Memory B cell (primary cell): ENCODE data around the gene CNTNAP2.
"Not testable (repeated sequence)": the region's sequence is repeated elsewhere in the genome, so short reads cannot be mapped to it uniquely, and the experiment has no call there.

Experiments used
- ATAC-seq: fragments of 150-1000 bp; cut with Tn5 transposase; 2 replicates; pipeline ENCODE4 v1.10.0; 2021; ENCODE audit warnings: low read depth, mild to moderate bottlenecking, moderate library complexity
- DNase-seq, 2 donors: peaks; one replicate each; pipeline ENCODE4 v3.0.0; 2022; ENCODE audit warnings: low spot score in 2 of 2
- H3K27ac Mint-ChIP-seq: one replicate; pipeline ENCODE4 v1.8.0; 2022; ENCODE audit warnings: mild to moderate bottlenecking, moderate library complexity, mixed read lengths
- H3K27me3 Mint-ChIP-seq: one replicate; pipeline ENCODE4 v1.8.0; 2022; ENCODE audit warnings: mixed read lengths
- H3K36me3 Mint-ChIP-seq: one replicate; pipeline ENCODE4 v1.8.0; 2022; ENCODE audit warnings: mild to moderate bottlenecking, mixed read lengths
- H3K4me1 Mint-ChIP-seq: one replicate; pipeline ENCODE4 v1.8.0; 2022; ENCODE audit warnings: mixed read lengths
- H3K4me3 Mint-ChIP-seq: one replicate; pipeline ENCODE4 v1.8.0; 2022; ENCODE audit warnings: mild to moderate bottlenecking, moderate library complexity, mixed read lengths
- H3K9me3 Mint-ChIP-seq: one replicate; pipeline ENCODE4 v1.8.0; 2022; ENCODE audit warnings: mixed read lengths

The CNTNAP2 gene

GRCh38 chr7:146191428-146191827, 74.8 kb downstream of the CNTNAP2 start:
- H3K9me3 Mint-ChIP-seq, H3K4me1 Mint-ChIP-seq, H3K4me3 Mint-ChIP-seq, H3K36me3 Mint-ChIP-seq, ATAC-seq, H3K27ac Mint-ChIP-seq, H3K27me3 Mint-ChIP-seq, DNase-seq: not testable (repeated sequence)

- no peak for ATAC-seq
These were observed 85.3 kb downstream of the CNTNAP2 start for GRCh38 chr7:146201945-146202344.

GRCh38 chr7:146206270-146206669, 89.7 kb downstream of the CNTNAP2 start:
- ATAC-seq (no peak), DNase-seq (no peak)
- Mint-ChIP-seq H3K27me3 (no peaks in the 10 kb centered on the region), H3K4me3 (no peak overlapping the region), H3K27ac (no peak overlapping the region), H3K4me1 (no peaks in the 10 kb centered on the region), H3K9me3 (no peaks in the 10 kb centered on the region), H3K36me3 (no peaks in the 10 kb centered on the region)

More at GRCh38 chr7:146201945-146202344, 85.3 kb downstream of the CNTNAP2 start:
- peaks cover 1% of the 10 kb centered on the region for H3K9me3 Mint-ChIP-seq
- H3K4me1 Mint-ChIP-seq, result no peaks in the 10 kb centered on the region
- H3K27ac Mint-ChIP-seq, result no peak overlapping the region
- H3K36me3 Mint-ChIP-seq, result no peaks in the 10 kb centered on the region
- no peaks in the 10 kb centered on the region for H3K27me3 Mint-ChIP-seq
- no peak for DNase-seq
- no peak overlapping the region for H3K4me3 Mint-ChIP-seq

- H3K27ac Mint-ChIP-seq, result no peak overlapping the region
- no peaks in the 10 kb centered on the region for H3K9me3 Mint-ChIP-seq
- no peak for ATAC-seq
- no peaks in the 10 kb centered on the region for H3K36me3 Mint-ChIP-seq
- no peak overlapping the region for H3K4me3 Mint-ChIP-seq
- no peaks in the 10 kb centered on the region for H3K4me1 Mint-ChIP-seq
- no peak for DNase-seq
- H3K27me3 Mint-ChIP-seq, result no peaks in the 10 kb centered on the region
These were observed 91.9 kb downstream of the CNTNAP2 start for GRCh38 chr7:146208492-146208891.

- H3K27ac Mint-ChIP-seq, result no peak overlapping the region
- ATAC-seq (no peak), DNase-seq (no peak)
- H3K9me3 Mint-ChIP-seq, result peaks cover 1% of the 10 kb centered on the region
- no peaks in the 10 kb centered on the region for H3K36me3 Mint-ChIP-seq
- H3K4me1 Mint-ChIP-seq, result no peaks in the 10 kb centered on the region
- no peaks in the 10 kb centered on the region for H3K27me3 Mint-ChIP-seq
- no peak overlapping the region for H3K4me3 Mint-ChIP-seq
These were observed 98.2 kb downstream of the CNTNAP2 start for GRCh38 chr7:146214842-146215241.

- no peak for ATAC-seq
- H3K27me3 Mint-ChIP-seq, result no peaks in the 10 kb centered on the region
- H3K4me3 Mint-ChIP-seq, result no peak overlapping the region
- H3K4me1 Mint-ChIP-seq, result no peaks in the 10 kb centered on the region
- H3K9me3 Mint-ChIP-seq, result peaks cover 1% of the 10 kb centered on the region
- H3K27ac Mint-ChIP-seq, result no peak overlapping the region
- H3K36me3 Mint-ChIP-seq, result no peaks in the 10 kb centered on the region
- DNase-seq, result no peak
These were observed 99.9 kb downstream of the CNTNAP2 start for GRCh38 chr7:146216396-146217041.

- no peak overlapping the region for H3K4me3 Mint-ChIP-seq
- H3K9me3 Mint-ChIP-seq, result no peaks in the 10 kb centered on the region
- H3K4me1 Mint-ChIP-seq, result no peaks in the 10 kb centered on the region
- no peaks in the 10 kb centered on the region for H3K36me3 Mint-ChIP-seq
- no peak for DNase-seq
- ATAC-seq, result no peak
- no peaks in the 10 kb centered on the region for H3K27me3 Mint-ChIP-seq
- no peak overlapping the region for H3K27ac Mint-ChIP-seq
These were observed 107.2 kb downstream of the CNTNAP2 start for GRCh38 chr7:146223851-146224250.

GRCh38 chr7:146232604-146233003, 116.0 kb downstream of the CNTNAP2 start:
- Mint-ChIP-seq H3K27me3 (no peaks in the 10 kb centered on the region), H3K4me3 (no peak overlapping the region), H3K36me3 (no peaks in the 10 kb centered on the region), H3K9me3 (no peaks in the 10 kb centered on the region), H3K4me1 (no peaks in the 10 kb centered on the region), H3K27ac (no peak overlapping the region)
- DNase-seq (no peak), ATAC-seq (no peak)

GRCh38 chr7:146235195-146235594, 118.6 kb downstream of the CNTNAP2 start:
- ATAC-seq, result no peak
- no peak overlapping the region for H3K4me3 Mint-ChIP-seq
- no peaks in the 10 kb centered on the region for H3K9me3 Mint-ChIP-seq
- DNase-seq, result no peak
- no peaks in the 10 kb centered on the region for H3K4me1 Mint-ChIP-seq
- H3K36me3 Mint-ChIP-seq, result no peaks in the 10 kb centered on the region
- H3K27me3 Mint-ChIP-seq, result no peaks in the 10 kb centered on the region
- H3K27ac Mint-ChIP-seq, result no peak overlapping the region

GRCh38 chr7:146242661-146243060, 126.1 kb downstream of the CNTNAP2 start:
- Mint-ChIP-seq H3K36me3 (peaks cover 1% of the 10 kb centered on the region), H3K27me3 (peaks cover 2% of the 10 kb centered on the region), H3K4me3 (no peak overlapping the region), H3K27ac (no peak overlapping the region), H3K9me3 (peaks cover 9% of the 10 kb centered on the region), H3K4me1 (no peaks in the 10 kb centered on the region)
- DNase-seq (no peak), ATAC-seq (no peak)

- not testable (repeated sequence) for DNase-seq, ATAC-seq, H3K4me1 Mint-ChIP-seq, H3K36me3 Mint-ChIP-seq, H3K27me3 Mint-ChIP-seq, H3K27ac Mint-ChIP-seq, H3K4me3 Mint-ChIP-seq
- H3K9me3 Mint-ChIP-seq, result peaks cover 11% of the 10 kb centered on the region
These were observed 131.4 kb downstream of the CNTNAP2 start for GRCh38 chr7:146247991-146248390.

GRCh38 chr7:146248744-146249143, 132.1 kb downstream of the CNTNAP2 start:
- H3K27ac Mint-ChIP-seq, H3K4me3 Mint-ChIP-seq, ATAC-seq, H3K4me1 Mint-ChIP-seq, H3K36me3 Mint-ChIP-seq, H3K27me3 Mint-ChIP-seq, DNase-seq: not testable (repeated sequence)
- H3K9me3 Mint-ChIP-seq, result peaks cover 12% of the 10 kb centered on the region

- peaks cover 2% of the 10 kb centered on the region for H3K36me3 Mint-ChIP-seq
These were observed 132.7 kb downstream of the CNTNAP2 start for GRCh38 chr7:146249272-146249671.

GRCh38 chr7:146255609-146256008, 139.0 kb downstream of the CNTNAP2 start:
- H3K36me3 Mint-ChIP-seq, result no peaks in the 10 kb centered on the region
- peaks cover 4% of the 10 kb centered on the region for H3K9me3 Mint-ChIP-seq
- H3K27me3 Mint-ChIP-seq, result no peaks in the 10 kb centered on the region
- ATAC-seq, result no peak
- DNase-seq, result no peak
- H3K27ac Mint-ChIP-seq, result no peak overlapping the region
- no peaks in the 10 kb centered on the region for H3K4me1 Mint-ChIP-seq
- H3K4me3 Mint-ChIP-seq, result no peak overlapping the region

More at GRCh38 chr7:146249272-146249671, 132.7 kb downstream of the CNTNAP2 start:
- Mint-ChIP-seq H3K9me3 (peaks cover 12% of the 10 kb centered on the region), H3K4me1 (no peaks in the 10 kb centered on the region), H3K4me3 (no peak overlapping the region), H3K27ac (no peak overlapping the region), H3K27me3 (peaks cover 3% of the 10 kb centered on the region)
- no peak for ATAC-seq
- no peak for DNase-seq

- ATAC-seq (no peak), DNase-seq (no peak)
- Mint-ChIP-seq H3K36me3 (no peaks in the 10 kb centered on the region), H3K27ac (no peak overlapping the region), H3K27me3 (no peaks in the 10 kb centered on the region), H3K9me3 (peaks cover 4% of the 10 kb centered on the region), H3K4me3 (no peak overlapping the region), H3K4me1 (no peaks in the 10 kb centered on the region)
These were observed 145.9 kb downstream of the CNTNAP2 start for GRCh38 chr7:146262527-146262926.
